HFFc6 (cell line): ENCODE data around the gene DGUOK. TPM values are rescaled to one million over a fixed set of nuclear protein-coding genes. Genes with fewer than 3 reads are reported as not detected.

Experiments used
- DNase-seq: peaks from one replicate; pipeline ENCODE4 v3.0.0-alpha.2; 2018
- H3K27ac Mint-ChIP-seq: 2 replicates; pipeline ENCODE4 v1.8.0; 2020; ENCODE audit warnings: mild to moderate bottlenecking, mixed read lengths
- H3K27me3 Mint-ChIP-seq: 2 replicates; pipeline ENCODE4 v1.8.0; 2021; ENCODE audit warnings: mild to moderate bottlenecking, moderate library complexity, mixed read lengths; ENCODE audit not compliant: insufficient read depth
- H3K36me3 Mint-ChIP-seq: 2 replicates; pipeline ENCODE4 v1.8.0; 2021; ENCODE audit warnings: low read depth, mixed read lengths
- H3K4me1 Mint-ChIP-seq: 2 replicates; pipeline ENCODE4 v1.8.0; 2020; ENCODE audit warnings: low read depth, mixed read lengths
- H3K4me3 Mint-ChIP-seq: 2 replicates; pipeline ENCODE4 v1.8.0; 2020; ENCODE audit warnings: mild to moderate bottlenecking, moderate library complexity, mixed read lengths
- H3K9me3 Mint-ChIP-seq: 2 replicates; pipeline ENCODE4 v1.8.0; 2020; ENCODE audit warnings: mild to moderate bottlenecking, mixed read lengths
- CTCF ChIP-seq: fragments of 200-600 bp; sonication (generic); IDR thresholded peaks from 2 replicates; pipeline ENCODE4 v1.5.0; 2021; ENCODE audit warnings: antibody characterized with exemption, mild to moderate bottlenecking
- total RNA-seq, 6 experiments: library from RNA; stranded (reverse); fragmentation: NEBNext Ultra II Directional; extraction: Animal tissue kit (Norgen Biotek cat#: 25700); gene quantifications; 2 replicates in 1 of 6; 3 replicates in 5 of 6; pipeline ENCODE4 v1.2.3, GENCODE V29; 2021

The DGUOK gene
- total RNA-seq, 6 experiments from 2014 or later = 63.2 to 73.3 (median 69.3) TPM

GRCh38 chr2:73963385-73964120 lies 36.9 kb downstream of the DGUOK start:
- H3K9me3 Mint-ChIP-seq = peaks cover 5% of the 10 kb centered on the region; the same call in 1 of the 2 replicates
- no peak overlapping the region for H3K27ac Mint-ChIP-seq
- no peak overlapping the region for H3K4me3 Mint-ChIP-seq
- no peak for DNase-seq
- H3K36me3 Mint-ChIP-seq = peaks cover 26% of the 10 kb centered on the region
- H3K4me1 Mint-ChIP-seq = no peaks in the 10 kb centered on the region
- H3K27me3 Mint-ChIP-seq = peaks cover 3% of the 10 kb centered on the region
- no peak for TF ChIP-seq CTCF

GRCh38 chr2:73964223-73964622 lies 37.5 kb downstream of the DGUOK start:
- no peaks in the 10 kb centered on the region; the same call in 1 of the 2 replicates for H3K4me1 Mint-ChIP-seq
- peaks cover 19% of the 10 kb centered on the region for H3K36me3 Mint-ChIP-seq
- H3K27me3 Mint-ChIP-seq = peaks cover 3% of the 10 kb centered on the region
- H3K4me3 Mint-ChIP-seq = no peak overlapping the region
- TF ChIP-seq CTCF = no peak
- H3K27ac Mint-ChIP-seq = no peak overlapping the region
- DNase-seq = no peak
- H3K9me3 Mint-ChIP-seq = peaks cover 5% of the 10 kb centered on the region; the same call in 1 of the 2 replicates

GRCh38 chr2:73965053-73965452 lies 38.4 kb downstream of the DGUOK start:
- peaks cover 5% of the 10 kb centered on the region; the same call in 1 of the 2 replicates for H3K9me3 Mint-ChIP-seq
- H3K27me3 Mint-ChIP-seq = peaks cover 3% of the 10 kb centered on the region
- DNase-seq = no peak
- peaks cover 3% of the 10 kb centered on the region for H3K4me1 Mint-ChIP-seq
- H3K27ac Mint-ChIP-seq = no peak overlapping the region
- TF ChIP-seq CTCF = no peak
- H3K36me3 Mint-ChIP-seq = peaks cover 12% of the 10 kb centered on the region
- no peak overlapping the region for H3K4me3 Mint-ChIP-seq

- TF ChIP-seq CTCF = no peak
- no peak overlapping the region for H3K27ac Mint-ChIP-seq
- no peaks in the 10 kb centered on the region for H3K36me3 Mint-ChIP-seq
- no peak overlapping the region for H3K4me3 Mint-ChIP-seq
- H3K9me3 Mint-ChIP-seq = no peaks in the 10 kb centered on the region
- peaks cover 11% of the 10 kb centered on the region for H3K27me3 Mint-ChIP-seq
- peaks cover 21% of the 10 kb centered on the region for H3K4me1 Mint-ChIP-seq
- no peak for DNase-seq
Measured at GRCh38 chr2:73968357-73968937, 41.8 kb downstream of the DGUOK start.

GRCh38 chr2:73969356-73969755 lies 42.7 kb downstream of the DGUOK start:
- no peak overlapping the region for H3K27ac Mint-ChIP-seq
- H3K4me3 Mint-ChIP-seq = no peak overlapping the region
- H3K9me3 Mint-ChIP-seq = no peaks in the 10 kb centered on the region
- peak; percentile 22 for DNase-seq
- peaks cover 11% of the 10 kb centered on the region for H3K27me3 Mint-ChIP-seq
- no peaks in the 10 kb centered on the region for H3K36me3 Mint-ChIP-seq
- TF ChIP-seq CTCF = no peak
- H3K4me1 Mint-ChIP-seq = peaks cover 21% of the 10 kb centered on the region
